ENCODE data around the gene RBPJ.

RBPJ gene

DNA sequence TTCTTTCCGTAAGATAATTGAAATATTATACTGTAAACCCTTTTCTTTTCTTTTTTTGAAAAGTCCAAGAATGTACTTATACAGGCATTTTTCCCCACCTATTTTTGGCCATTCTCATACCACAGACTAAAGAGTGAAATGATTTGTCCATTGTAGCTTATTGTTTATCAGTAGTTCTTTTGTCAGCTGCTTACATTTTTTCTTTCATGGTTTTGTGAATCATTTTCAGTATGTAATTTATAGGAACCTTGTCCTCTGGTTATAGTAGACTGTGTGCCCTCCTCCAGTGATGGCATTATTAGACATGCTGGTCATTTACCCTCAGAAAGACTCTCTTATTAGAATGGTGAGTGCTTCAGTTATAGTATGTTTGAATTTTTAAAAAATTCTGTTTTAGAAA, 112.7 kb downstream of the RBPJ start:
- Histone ChIP-seq H3K27me3 (replicated peaks; ENCODE audit: insufficient read depth, low read length) (no peaks in the 10 kb centered on the region), H3F3A (ENCODE audit: insufficient read depth, low read length) (no peaks in the 10 kb centered on the region), H3K36me3 (replicated peaks; ENCODE audit: insufficient read depth, low read length) (no peaks in the 10 kb centered on the region), H3K9me2 (replicated peaks; ENCODE audit: insufficient read depth, low read length) (no peaks in the 10 kb centered on the region), H4K20me1 (ENCODE audit: insufficient read depth, low read length) (no peaks in the 10 kb centered on the region), H3K4me3 (ENCODE audit: low read length) (no peak overlapping the region), H3K4me2 (ENCODE audit: low read depth, low read length) (no peak overlapping the region), H2AFZ (ENCODE audit: low read length) (no peak overlapping the region), H3K9me3 (replicated peaks; ENCODE audit: insufficient read depth, low read length) (no peaks in the 10 kb centered on the region), H3K27ac (ENCODE audit: low read length) (no peak overlapping the region), H3K79me2 (ENCODE audit: low read length) (no peaks in the 10 kb centered on the region), H3K9ac (ENCODE audit: low read length) (no peak overlapping the region), H3K4me1 (ENCODE audit: low read length) (no peaks in the 10 kb centered on the region)
- DNase-seq: no peak
- TF ChIP-seq, protein P1, sequence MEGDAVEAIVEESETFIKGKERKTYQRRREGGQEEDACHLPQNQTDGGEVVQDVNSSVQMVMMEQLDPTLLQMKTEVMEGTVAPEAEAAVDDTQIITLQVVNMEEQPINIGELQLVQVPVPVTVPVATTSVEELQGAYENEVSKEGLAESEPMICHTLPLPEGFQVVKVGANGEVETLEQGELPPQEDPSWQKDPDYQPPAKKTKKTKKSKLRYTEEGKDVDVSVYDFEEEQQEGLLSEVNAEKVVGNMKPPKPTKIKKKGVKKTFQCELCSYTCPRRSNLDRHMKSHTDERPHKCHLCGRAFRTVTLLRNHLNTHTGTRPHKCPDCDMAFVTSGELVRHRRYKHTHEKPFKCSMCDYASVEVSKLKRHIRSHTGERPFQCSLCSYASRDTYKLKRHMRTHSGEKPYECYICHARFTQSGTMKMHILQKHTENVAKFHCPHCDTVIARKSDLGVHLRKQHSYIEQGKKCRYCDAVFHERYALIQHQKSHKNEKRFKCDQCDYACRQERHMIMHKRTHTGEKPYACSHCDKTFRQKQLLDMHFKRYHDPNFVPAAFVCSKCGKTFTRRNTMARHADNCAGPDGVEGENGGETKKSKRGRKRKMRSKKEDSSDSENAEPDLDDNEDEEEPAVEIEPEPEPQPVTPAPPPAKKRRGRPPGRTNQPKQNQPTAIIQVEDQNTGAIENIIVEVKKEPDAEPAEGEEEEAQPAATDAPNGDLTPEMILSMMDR (IDR thresholded peaks at IDR 0.05; ENCODE audit: low read length): no peak
- TF ChIP-seq EZH2phosphoT487 (IDR thresholded peaks at IDR 0.05; ENCODE audit: low read length) (no peak), EZH2 (optimal IDR thresholded peaks at IDR 0.05; ENCODE audit: low read depth, low read length) (no peak)

DNA sequence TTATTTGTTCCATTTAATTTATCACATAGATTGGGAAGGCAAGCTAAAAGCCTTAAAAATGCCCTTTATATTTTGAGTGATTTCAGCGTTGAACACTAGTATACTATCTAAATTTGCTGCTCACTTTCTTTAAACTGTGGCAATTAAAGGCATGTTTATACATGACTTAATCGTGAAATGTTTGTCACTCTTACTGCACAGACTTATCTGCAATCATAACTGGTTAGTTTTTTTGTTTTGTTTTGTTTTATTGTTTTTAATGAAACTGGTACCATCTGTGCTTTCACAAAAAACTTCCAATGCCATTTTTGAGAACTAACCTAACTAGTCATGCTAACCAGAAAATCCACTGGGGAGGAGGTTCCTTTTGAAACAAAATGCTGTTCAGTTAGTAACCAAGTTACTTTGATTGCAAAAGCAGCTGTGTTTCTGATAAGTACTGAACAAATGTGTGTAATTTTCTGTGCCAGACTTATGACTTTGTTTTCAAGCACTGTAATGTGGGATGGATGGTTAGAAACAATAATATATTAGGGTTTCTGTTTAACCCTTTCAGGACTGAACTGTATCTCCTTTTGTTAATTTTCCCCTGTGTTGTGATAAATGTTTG, 113.3 kb downstream of the RBPJ start:
- Histone ChIP-seq H3K27me3 (replicated peaks; ENCODE audit: insufficient read depth, low read length) (no peaks in the 10 kb centered on the region), H3K4me3 (ENCODE audit: low read length) (no peak overlapping the region), H3K27ac (ENCODE audit: low read length) (no peak overlapping the region), H3K9me3 (replicated peaks; ENCODE audit: insufficient read depth, low read length) (no peaks in the 10 kb centered on the region), H3K9me2 (replicated peaks; ENCODE audit: insufficient read depth, low read length) (no peaks in the 10 kb centered on the region), H3K79me2 (ENCODE audit: low read length) (no peaks in the 10 kb centered on the region), H2AFZ (ENCODE audit: low read length) (no peak overlapping the region), H3K4me2 (ENCODE audit: low read depth, low read length) (no peak overlapping the region), H3K4me1 (ENCODE audit: low read length) (no peaks in the 10 kb centered on the region), H3F3A (ENCODE audit: insufficient read depth, low read length) (no peaks in the 10 kb centered on the region), H3K9ac (ENCODE audit: low read length) (no peak overlapping the region), H4K20me1 (ENCODE audit: insufficient read depth, low read length) (no peaks in the 10 kb centered on the region), H3K36me3 (replicated peaks; ENCODE audit: insufficient read depth, low read length) (no peaks in the 10 kb centered on the region)
- DNase-seq: no peak
- TF ChIP-seq, protein P1 (IDR thresholded peaks at IDR 0.05; ENCODE audit: low read length): no peak
- TF ChIP-seq EZH2 (optimal IDR thresholded peaks at IDR 0.05; ENCODE audit: low read depth, low read length): no peak
- no peak for TF ChIP-seq EZH2phosphoT487 (IDR thresholded peaks at IDR 0.05; ENCODE audit: low read length)

DNA sequence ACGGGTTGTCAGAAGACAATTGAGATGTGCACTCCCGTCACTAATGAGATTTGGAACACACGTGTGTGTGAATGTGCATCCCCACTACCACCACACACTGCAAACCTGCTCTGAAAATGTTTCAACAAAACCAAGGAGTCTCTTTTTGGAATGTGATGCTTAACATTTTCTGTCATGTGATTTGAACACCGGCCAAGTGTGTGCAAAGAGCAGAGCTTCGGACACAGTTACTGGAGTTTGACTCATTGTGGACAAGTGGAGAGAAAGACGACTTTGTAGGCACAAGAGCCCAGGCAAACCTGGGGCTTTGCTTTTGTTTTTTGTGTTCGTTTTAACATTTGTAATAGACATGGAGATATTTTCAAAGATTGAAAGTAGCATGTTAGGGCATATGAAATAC, 120.3 kb downstream of the RBPJ start:
- Histone ChIP-seq H3K4me3 (ENCODE audit: low read length) (no peak overlapping the region), H3K9me2 (replicated peaks; ENCODE audit: insufficient read depth, low read length) (no peaks in the 10 kb centered on the region), H3K4me1 (ENCODE audit: low read length) (no peaks in the 10 kb centered on the region), H3K4me2 (ENCODE audit: low read depth, low read length) (no peak overlapping the region), H3K27me3 (replicated peaks; ENCODE audit: insufficient read depth, low read length) (no peaks in the 10 kb centered on the region), H3F3A (ENCODE audit: insufficient read depth, low read length) (no peaks in the 10 kb centered on the region), H3K79me2 (ENCODE audit: low read length) (no peaks in the 10 kb centered on the region), H3K36me3 (replicated peaks; ENCODE audit: insufficient read depth, low read length) (no peaks in the 10 kb centered on the region), H3K9me3 (replicated peaks; ENCODE audit: insufficient read depth, low read length) (no peaks in the 10 kb centered on the region), H3K9ac (ENCODE audit: low read length) (no peak overlapping the region), H4K20me1 (ENCODE audit: insufficient read depth, low read length) (no peaks in the 10 kb centered on the region), H3K27ac (ENCODE audit: low read length) (no peak overlapping the region), H2AFZ (ENCODE audit: low read length) (no peak overlapping the region)
- TF ChIP-seq EZH2 (optimal IDR thresholded peaks at IDR 0.05; ENCODE audit: low read depth, low read length) (no peak), EZH2phosphoT487 (IDR thresholded peaks at IDR 0.05; ENCODE audit: low read length) (no peak)
- TF ChIP-seq, protein P1 (IDR thresholded peaks at IDR 0.05; ENCODE audit: low read length): no peak
- no peak for DNase-seq

Measured in MM.1S (cell line).